KOPT-K1 (cell line): ENCODE results near the gene SERBP1.

ENCODE experiments used
- H3K27ac ChIP-seq: fragments of 200-600 bp; sonication (generic); 2 replicates; pipeline ENCODE4 v1.5.1; 2016; ENCODE audit warnings: antibody characterized with exemption, mild to moderate bottlenecking, low read depth, low read length; ENCODE audit not compliant: poor library complexity, severe bottlenecking
- H3K36me3 ChIP-seq: fragments of 200-600 bp; sonication (generic); 2 replicates; pipeline ENCODE4 v1.5.1; 2017; ENCODE audit warnings: antibody characterized with exemption, mild to moderate bottlenecking, low read length, moderate library complexity; ENCODE audit not compliant: insufficient read depth
- H3K9me3 ChIP-seq: fragments of 200-600 bp; sonication (generic); 2 replicates; pipeline ENCODE4 v1.5.1; 2017; ENCODE audit warnings: antibody characterized with exemption, low read length, mild to moderate bottlenecking; ENCODE audit not compliant: insufficient read depth, poor library complexity, severe bottlenecking

SERBP1 gene

DNA sequence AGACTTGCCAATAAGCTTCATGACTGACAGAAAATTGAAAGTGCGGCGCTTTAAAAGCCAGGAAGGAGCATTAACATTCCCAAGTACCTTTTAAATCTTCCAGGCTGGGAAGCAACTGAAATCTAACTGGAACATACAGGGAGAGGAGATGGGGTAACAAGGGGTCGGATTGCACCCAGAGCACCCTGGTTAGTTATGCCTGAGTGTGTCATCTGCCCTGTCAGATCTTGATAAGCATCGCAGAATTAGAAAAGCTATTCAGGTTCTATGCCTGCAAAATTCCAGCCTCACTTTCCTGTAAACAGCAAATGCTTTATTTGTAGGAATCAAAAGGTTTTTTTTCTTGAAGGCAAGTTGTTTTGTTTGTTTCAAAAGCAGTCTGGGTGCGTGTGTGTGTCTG lies 58.5 kb downstream of the SERBP1 start:
- H3K9me3 ChIP-seq, result no peaks in the 10 kb centered on the region
- no peak overlapping the region for H3K27ac ChIP-seq
- H3K36me3 ChIP-seq, result no peaks in the 10 kb centered on the region

- H3K27ac ChIP-seq, result no peak overlapping the region
- H3K36me3 ChIP-seq, result no peaks in the 10 kb centered on the region
- no peaks in the 10 kb centered on the region for H3K9me3 ChIP-seq
These were observed 59.2 kb downstream of the SERBP1 start for GRCh38 chr1:67371043-67371442.

- no peaks in the 10 kb centered on the region for H3K36me3 ChIP-seq
These were observed 62.1 kb downstream of the SERBP1 start for GRCh38 chr1:67368046-67368514.

GRCh38 chr1:67367370-67368045 lies 62.7 kb downstream of the SERBP1 start:
- H3K36me3 ChIP-seq, result no peaks in the 10 kb centered on the region
- no peaks in the 10 kb centered on the region for H3K9me3 ChIP-seq
- no peak overlapping the region for H3K27ac ChIP-seq

More at GRCh38 chr1:67368046-67368514, 62.1 kb downstream of the SERBP1 start:
- H3K9me3 ChIP-seq, result no peaks in the 10 kb centered on the region
- no peak overlapping the region for H3K27ac ChIP-seq

GRCh38 chr1:67361641-67362040 lies 68.6 kb downstream of the SERBP1 start:
- H3K9me3 ChIP-seq, result no peaks in the 10 kb centered on the region
- H3K27ac ChIP-seq, result no peak overlapping the region
- no peaks in the 10 kb centered on the region for H3K36me3 ChIP-seq

- Histone ChIP-seq H3K9me3 (no peaks in the 10 kb centered on the region), H3K27ac (no peak overlapping the region), H3K36me3 (no peaks in the 10 kb centered on the region)
These were observed 70.6 kb downstream of the SERBP1 start for GRCh38 chr1:67359592-67359991.
